ENCODE measurements around the gene MKNK2. TPM values are rescaled to one million over a fixed set of nuclear protein-coding genes. Genes with fewer than 3 reads are reported as not detected.
"Not testable (repeated sequence)": the region's sequence is repeated elsewhere in the genome, so short reads cannot be mapped to it uniquely, and the experiment has no call there.

MKNK2 gene
- 52.0 and 54.4 TPM in 2 replicates for total RNA-seq (2014; rRNA removed; shearing (Covaris generic))

GRCh38 chr19:2050991-2051772, at the start of gene MKNK2:
Gene MKNK2, minus strand, starts transcription at chr19:2051244. Its CDS starts 393 bp downstream, at chr19:2050851.
- DNase-seq (ENCODE audit: low read depth): peak; percentile 75

GRCh38 chr19:2100719-2101061, 49.6 kb upstream of the MKNK2 start:
- no peak for DNase-seq (ENCODE audit: low read depth)

- DNase-seq (ENCODE audit: low read depth): no peak
Measured at GRCh38 chr19:2099937-2100718, 49.1 kb upstream of the MKNK2 start.

GRCh38 chr19:2099054-2099501, 48.0 kb upstream of the MKNK2 start:
- no peak for DNase-seq (ENCODE audit: low read depth)

- no peak for DNase-seq (ENCODE audit: low read depth)
Measured at GRCh38 chr19:2097886-2098327, 46.9 kb upstream of the MKNK2 start.

- no peak for DNase-seq (ENCODE audit: low read depth)
Measured at GRCh38 chr19:2097203-2097885, 46.3 kb upstream of the MKNK2 start.

- peak; percentile 90 for DNase-seq (ENCODE audit: low read depth)
Measured at GRCh38 chr19:2096480-2097202, 45.6 kb upstream of the MKNK2 start, which contains the start of gene IZUMO4. Gene IZUMO4, plus strand, starts transcription at chr19:2096915. Its CDS starts 31 bp downstream, at chr19:2096946.

- DNase-seq (ENCODE audit: low read depth): peak; percentile 93
Measured at GRCh38 chr19:2096034-2096479, 45.0 kb upstream of the MKNK2 start, which contains the start of gene MOB3A. Gene MOB3A, minus strand, starts transcription at chr19:2096326. Its CDS starts 17,766 bp downstream, at chr19:2078560.

- DNase-seq (ENCODE audit: low read depth): not testable (repeated sequence)
Measured at GRCh38 chr19:2091926-2092525, 41.0 kb upstream of the MKNK2 start.

- no peak for DNase-seq (ENCODE audit: low read depth)
Measured at GRCh38 chr19:2089727-2090053, 38.6 kb upstream of the MKNK2 start.

- DNase-seq (ENCODE audit: low read depth): no peak
Measured at GRCh38 chr19:2089001-2089711, 38.1 kb upstream of the MKNK2 start.

GRCh38 chr19:2087621-2088100, 36.6 kb upstream of the MKNK2 start:
- no peak for DNase-seq (ENCODE audit: low read depth)

- peak; percentile 54 for DNase-seq (ENCODE audit: low read depth)
Measured at GRCh38 chr19:2086695-2087620, 35.9 kb upstream of the MKNK2 start.

GRCh38 chr19:2084993-2085720, 34.1 kb upstream of the MKNK2 start:
- DNase-seq (ENCODE audit: low read depth): peak; percentile 98

GRCh38 chr19:2083174-2083854, 32.3 kb upstream of the MKNK2 start:
- no peak for DNase-seq (ENCODE audit: low read depth)

GRCh38 chr19:2081873-2082810, 31.1 kb upstream of the MKNK2 start:
- DNase-seq (ENCODE audit: low read depth): no peak
